Transverse colon (tissue), 4 donors: ENCODE data around the gene ADGRF5.

Experiments used
- EP300 ChIP-seq: sonication (generic); formaldehyde crosslinking; IDR thresholded peaks from one replicate; pipeline ENCODE4 v1.6.1; 2017; ENCODE audit warnings: antibody characterized with exemption, low read depth
- POLR2AphosphoS5 ChIP-seq, 3 donors: sonication (generic); formaldehyde crosslinking; IDR thresholded peaks; one replicate each; pipeline ENCODE4 v1.6.1; 2016; ENCODE audit warnings: antibody characterized with exemption in 3 of 3
- TF ChIP-seq, protein P1 (sequence below), 5 experiments: fragments of 200-600 bp in 3 of 5; fragments of 450-650 bp in 2 of 5; sonication (generic) in 3 of 5; IDR thresholded peaks; 1 replicate in 2 of 5; 2 replicates in 3 of 5; pipeline ENCODE4 v1.5.1; 2016 to 2017; ENCODE audit warnings: antibody characterized with exemption in 5 of 5, inconsistent platforms in 3 of 5, mild to moderate bottlenecking in 2 of 5, moderate library complexity in 1 of 5

DNA sequence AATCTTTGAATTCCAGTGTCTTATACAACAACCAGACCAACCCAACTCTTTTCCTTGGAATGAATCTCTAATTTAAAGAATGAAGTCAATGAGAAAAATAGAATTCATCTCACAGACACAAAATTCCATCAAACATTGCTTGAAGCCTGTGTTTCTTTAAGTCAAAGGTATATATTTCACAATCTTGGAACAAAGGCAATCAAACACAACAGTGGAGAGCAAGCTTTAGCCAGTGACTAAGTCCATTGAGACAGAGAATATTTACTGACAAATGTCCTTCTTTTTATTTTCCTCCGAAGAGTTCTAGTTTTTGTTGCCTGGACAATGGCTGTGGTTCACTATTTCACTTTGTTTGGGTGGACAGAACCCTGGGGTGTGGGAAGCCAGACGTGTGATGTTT lies 92.8 kb downstream of the ADGRF5 start:
- TF ChIP-seq, protein P1, sequence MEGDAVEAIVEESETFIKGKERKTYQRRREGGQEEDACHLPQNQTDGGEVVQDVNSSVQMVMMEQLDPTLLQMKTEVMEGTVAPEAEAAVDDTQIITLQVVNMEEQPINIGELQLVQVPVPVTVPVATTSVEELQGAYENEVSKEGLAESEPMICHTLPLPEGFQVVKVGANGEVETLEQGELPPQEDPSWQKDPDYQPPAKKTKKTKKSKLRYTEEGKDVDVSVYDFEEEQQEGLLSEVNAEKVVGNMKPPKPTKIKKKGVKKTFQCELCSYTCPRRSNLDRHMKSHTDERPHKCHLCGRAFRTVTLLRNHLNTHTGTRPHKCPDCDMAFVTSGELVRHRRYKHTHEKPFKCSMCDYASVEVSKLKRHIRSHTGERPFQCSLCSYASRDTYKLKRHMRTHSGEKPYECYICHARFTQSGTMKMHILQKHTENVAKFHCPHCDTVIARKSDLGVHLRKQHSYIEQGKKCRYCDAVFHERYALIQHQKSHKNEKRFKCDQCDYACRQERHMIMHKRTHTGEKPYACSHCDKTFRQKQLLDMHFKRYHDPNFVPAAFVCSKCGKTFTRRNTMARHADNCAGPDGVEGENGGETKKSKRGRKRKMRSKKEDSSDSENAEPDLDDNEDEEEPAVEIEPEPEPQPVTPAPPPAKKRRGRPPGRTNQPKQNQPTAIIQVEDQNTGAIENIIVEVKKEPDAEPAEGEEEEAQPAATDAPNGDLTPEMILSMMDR (IDR thresholded peaks at IDR 0.05), result no peak
- TF ChIP-seq POLR2AphosphoS5 (IDR thresholded peaks at IDR 0.05), result no peak
- no peak for TF ChIP-seq EP300
